SK-N-SH (cell line): ENCODE measurements around the gene CRNN. TPM values are rescaled to one million over a fixed set of nuclear protein-coding genes. Genes with fewer than 3 reads are reported as not detected.

Experiments used
- CTCF ChIA-PET: fragments of 300-600, 350-600 bp; formaldehyde crosslinking; extraction: SDS; loops from one replicate; lab custom pipeline; 2021; lab: Yijun Ruan, JAX
- POLR2A ChIA-PET: fragments of 350-600 bp; sonication (Branson Sonifier 250); formaldehyde crosslinking; extraction: SDS; loops from one replicate; lab custom pipeline; 2020; ENCODE audit warnings: antibody characterized with exemption, inconsistent platforms; lab: Yijun Ruan, JAX
- DNase-seq: peaks from one replicate; pipeline ENCODE4 v3.0.0; 2012
- H2AFZ ChIP-seq: fragments of 200-600 bp; sonication (generic); 2 replicates; pipeline ENCODE4 v1.8.1; 2016; ENCODE audit warnings: antibody characterized with exemption, mild to moderate bottlenecking, low read depth
- H3F3A ChIP-seq: fragments of 200-600 bp; sonication (generic); replicated peaks from 2 replicates; pipeline ENCODE3; 2016; ENCODE audit warnings: antibody characterized with exemption, mild to moderate bottlenecking; ENCODE audit not compliant: insufficient read depth
- H3K27ac ChIP-seq, 2 experiments: fragments of 200-500 bp in 1 of 2; fragments of 200-600 bp in 1 of 2; sonication (Bioruptor generic) in 1 of 2; sonication (generic), shearing (Covaris generic) in 1 of 2; 2 replicates each; pipeline versions ENCODE4 v1.5.1 to v1.6.1; 2014 to 2016; ENCODE audit warnings: low read depth in 2 of 2, inconsistent platforms in 1 of 2, low read length in 1 of 2, mild to moderate bottlenecking in 1 of 2, mixed read lengths in 1 of 2
- H3K27me3 ChIP-seq: fragments of 200-600 bp; sonication (generic), shearing (Covaris generic); 2 replicates; pipeline ENCODE4 v1.6.1; 2016; ENCODE audit warnings: mixed run types; ENCODE audit not compliant: insufficient read depth
- H3K36me3 ChIP-seq, 2 experiments: fragments of 200-500 bp in 1 of 2; fragments of 200-600 bp in 1 of 2; sonication (Bioruptor generic) in 1 of 2; sonication (generic) in 1 of 2; replicated peaks in 1 of 2; 2 replicates each; pipeline versions ENCODE3 to v1.5.1; 2014 to 2016; ENCODE audit warnings: low read length in 1 of 2, mild to moderate bottlenecking in 1 of 2; ENCODE audit not compliant: insufficient read depth in 2 of 2, control insufficient read depth in 1 of 2
- H3K4me1 ChIP-seq, 2 experiments: fragments of 200-500 bp in 1 of 2; fragments of 200-600 bp in 1 of 2; sonication (Bioruptor generic) in 1 of 2; sonication (generic), shearing (Covaris generic) in 1 of 2; 2 replicates each; pipeline versions ENCODE4 v1.5.1 to v1.6.1; 2014 to 2016; ENCODE audit warnings: low read depth in 1 of 2, low read length in 1 of 2, mixed run types in 1 of 2; ENCODE audit not compliant: insufficient read depth in 2 of 2, control insufficient read depth in 1 of 2
- H3K4me2 ChIP-seq: fragments of 200-600 bp; sonication (generic), shearing (Covaris generic); 2 replicates; pipeline ENCODE4 v1.6.1; 2017; ENCODE audit warnings: mixed run types
- H3K4me3 ChIP-seq, 2 experiments: fragments of 200-500 bp in 1 of 2; fragments of 200-600 bp in 1 of 2; sonication (Bioruptor generic) in 1 of 2; sonication (generic), shearing (Covaris generic) in 1 of 2; 2 replicates each; pipeline versions ENCODE4 v1.5.1 to v1.8.1; 2014 to 2016; ENCODE audit warnings: low read depth in 2 of 2, inconsistent platforms in 1 of 2, low read length in 1 of 2, mild to moderate bottlenecking in 1 of 2, mixed read lengths in 1 of 2, moderate library complexity in 1 of 2
- H3K79me2 ChIP-seq: fragments of 200-600 bp; sonication (generic); 2 replicates; pipeline ENCODE4 v1.8.1; 2017; ENCODE audit warnings: mild to moderate bottlenecking; ENCODE audit not compliant: insufficient read depth
- H3K9ac ChIP-seq: fragments of 200-600 bp; sonication (generic); 2 replicates; pipeline ENCODE4 v1.6.1; 2017; ENCODE audit warnings: mixed run types
- H3K9me2 ChIP-seq: fragments of 200-600 bp; sonication (generic); 2 replicates; pipeline ENCODE4 v1.6.1; 2017; ENCODE audit warnings: mixed run types
- H3K9me3 ChIP-seq: fragments of 200-600 bp; sonication (generic); 2 replicates; pipeline ENCODE4 v1.6.1; 2017; ENCODE audit warnings: mixed run types, mild to moderate bottlenecking, moderate library complexity
- H4K20me1 ChIP-seq: fragments of 200-600 bp; sonication (generic); 2 replicates; pipeline ENCODE4 v1.6.1; 2017; ENCODE audit warnings: mild to moderate bottlenecking, mixed run types; ENCODE audit not compliant: insufficient read depth
- CHD2 ChIP-seq: fragments of 150-350 bp; IDR thresholded peaks from 2 replicates; pipeline ENCODE4 v1.6.1; 2018; ENCODE audit warnings: low read length; ENCODE audit not compliant: partially characterized antibody
- CTCF ChIP-seq: fragments of 200-600 bp; sonication (generic); IDR thresholded peaks from 2 replicates; pipeline ENCODE4 v1.6.1; 2017; ENCODE audit warnings: antibody characterized with exemption, mild to moderate bottlenecking, moderate library complexity
- EP300 ChIP-seq, 2 experiments: IDR thresholded peaks; 2 replicates each; pipeline versions ENCODE4 v1.4.0 to v1.6.1; 2012; ENCODE audit warnings: borderline replicate concordance in 1 of 2, low read depth in 1 of 2, low read length in 1 of 2
- EZH2phosphoT487 ChIP-seq: fragments of 200-600 bp; sonication (generic); IDR thresholded peaks from 2 replicates; pipeline ENCODE4 v1.6.1; 2017; ENCODE audit warnings: low read depth, mixed run types, mild to moderate bottlenecking, antibody characterized with exemption, moderate library complexity, borderline replicate concordance
- FOXM1 ChIP-seq: IDR thresholded peaks from 2 replicates; pipeline ENCODE4 v1.4.0; 2012; ENCODE audit warnings: low read depth, mild to moderate bottlenecking
- GABPA ChIP-seq: IDR thresholded peaks from 2 replicates; pipeline ENCODE4 v1.4.0; 2012; ENCODE audit warnings: low read depth, mild to moderate bottlenecking
- REST ChIP-seq: IDR thresholded peaks from 2 replicates; pipeline ENCODE4 v1.6.1; 2012; ENCODE audit warnings: mild to moderate bottlenecking, low read depth, low read length, moderate library complexity
- SMC3 ChIP-seq: IDR thresholded peaks from 2 replicates; pipeline ENCODE4 v1.6.1; 2012; ENCODE audit warnings: low read depth, low read length, improper control_type of control experiment
- TAF1 ChIP-seq: IDR thresholded peaks from 2 replicates; pipeline ENCODE4 v1.6.1; 2012; ENCODE audit warnings: low read depth, mild to moderate bottlenecking, low read length, moderate library complexity, borderline replicate concordance
- TCF12 ChIP-seq: IDR thresholded peaks from 2 replicates; pipeline ENCODE4 v1.4.0; 2012
- TEAD4 ChIP-seq: IDR thresholded peaks from 2 replicates; pipeline ENCODE4 v1.4.0; 2012; ENCODE audit warnings: mild to moderate bottlenecking, borderline replicate concordance; ENCODE audit not compliant: insufficient read depth
- USF2 ChIP-seq: fragments of 150-350 bp; IDR thresholded peaks from 2 replicates; pipeline ENCODE4 v1.6.1; 2017; ENCODE audit warnings: antibody characterized with exemption, low read length, low read depth, borderline replicate concordance
- YY1 ChIP-seq: IDR thresholded peaks from 2 replicates; pipeline ENCODE4 v1.4.0; 2012; ENCODE audit warnings: low read depth, mild to moderate bottlenecking
- WGBS: methylation state at CpG from one replicate; pipeline ENCODE4 v1.1.6; 2017; ENCODE audit warnings: low lambda C conversion rate; 5-methylcytosine and 5-hydroxymethylcytosine counted together
- polyA plus RNA-seq, 3 experiments: library from polyadenylated mRNA; depleted of rRNA; stranded (reverse); fragments of >200 nt; gene quantifications; 2 replicates each; pipeline ENCODE4 v1.2.3, GENCODE V29; 2012

Gene CRNN
- polyA plus RNA-seq, 1 of the 3 experiments (the other 2 are of a cell fraction) = not detected

GRCh38 chr1:152397474-152397873 lies 16.6 kb downstream of the CRNN start:
- POLR2A ChIA-PET = no interaction called here
- Histone ChIP-seq H3K27me3 (no peaks in the 10 kb centered on the region; the same call in 1 of the 2 replicates), H2AFZ (no peak overlapping the region), H4K20me1 (no peaks in the 10 kb centered on the region), H3K9me3 (no peaks in the 10 kb centered on the region), H3K4me1 (no peaks in the 10 kb centered on the region), H3K79me2 (no peaks in the 10 kb centered on the region), H3K4me2 (no peak overlapping the region), H3K4me3 (no peak overlapping the region), H3F3A (no peaks in the 10 kb centered on the region), H3K9me2 (no peaks in the 10 kb centered on the region), H3K36me3 (no peaks in the 10 kb centered on the region), H3K9ac (no peak overlapping the region), H3K27ac (no peak overlapping the region)
- TF ChIP-seq CTCF = peak; percentile 40; the same call in 1 of the 2 replicates
- no peak for TF ChIP-seq USF2
- no peak for TF ChIP-seq EZH2phosphoT487
- TF ChIP-seq TCF12 = no peak
- no peak for TF ChIP-seq FOXM1
- TF ChIP-seq CHD2 = no peak
- no peak for TF ChIP-seq YY1
- TF ChIP-seq TEAD4 = no peak
- no peak for TF ChIP-seq GABPA
- TF ChIP-seq SMC3 = peak; percentile 19
- 5% methylated on average over 4 of the region's 5 CpGs for WGBS
- CTCF ChIA-PET = interaction anchor here (0.8 to 2.1 kb wide), 3 partner anchors 9 to 61 kb away, joined by 3 to 10 read pairs (median 4); no protein-coding TSS in a partner anchor
- no peak for DNase-seq

- Histone ChIP-seq H3K9ac (no peak overlapping the region), H3K4me2 (no peak overlapping the region), H3K4me3 (no peak overlapping the region)
Measured at GRCh38 chr1:152394151-152394550, 19.9 kb downstream of the CRNN start.

More at GRCh38 chr1:152394151-152394550, 19.9 kb downstream of the CRNN start:
- no peaks in the 10 kb centered on the region for H4K20me1 ChIP-seq
- TF ChIP-seq USF2 (no peak), TAF1 (no peak), EP300 (IDR thresholded peaks at IDR 0.05; ENCODE audit: borderline replicate concordance in 1 of 2, low read depth in 1 of 2, low read length in 1 of 2) (no peak), REST (no peak)
- TF ChIP-seq, all 33 proteins: peak for 0
- Histone ChIP-seq H3K27me3 (no peaks in the 10 kb centered on the region; the same call in none of the 2 replicates), H3K79me2 (no peaks in the 10 kb centered on the region), H3K27ac (no peak overlapping the region), H3K4me1 (no peaks in the 10 kb centered on the region), H3K9me3 (no peaks in the 10 kb centered on the region), H3F3A (no peaks in the 10 kb centered on the region), H3K9me2 (no peaks in the 10 kb centered on the region), H2AFZ (no peak overlapping the region), H3K36me3 (no peaks in the 10 kb centered on the region)
- CTCF ChIA-PET = interaction anchor here (0.9 kb wide), 1 partner anchor 64 kb away, joined by 3 read pairs; no protein-coding TSS in a partner anchor
- POLR2A ChIA-PET = no interaction called here
- DNase-seq = no peak
- 0% methylated on average over 1 of the region's 1 CpG for WGBS
